Endodermal cell (in vitro differentiated cells): ENCODE results near the gene KRT34. TPM values are rescaled to one million over a fixed set of nuclear protein-coding genes. Genes with fewer than 3 reads are reported as not detected.

Experiments
- DNase-seq: peaks from one replicate; pipeline ENCODE4 v3.0.0-alpha.2; 2017
- H3K27ac ChIP-seq: 2 replicates; pipeline ENCODE4 v1.5.1; 2013; ENCODE audit warnings: mild to moderate bottlenecking, low read depth, low read length, moderate library complexity
- H3K27me3 ChIP-seq: 2 replicates; pipeline ENCODE4 v1.6.1; 2013; ENCODE audit warnings: mild to moderate bottlenecking, low read length, moderate library complexity; ENCODE audit not compliant: insufficient read depth, control insufficient read depth, poor library complexity, severe bottlenecking
- H3K36me3 ChIP-seq: 2 replicates; pipeline ENCODE4 v1.7.0; 2013; ENCODE audit warnings: mild to moderate bottlenecking, low read length, moderate library complexity; ENCODE audit not compliant: control insufficient read depth, insufficient read depth
- H3K4me1 ChIP-seq: one replicate; pipeline ENCODE4 v1.7.0; 2013; ENCODE audit warnings: low read length; ENCODE audit not compliant: control insufficient read depth, insufficient read depth
- H3K4me3 ChIP-seq: 2 replicates; pipeline ENCODE4 v1.5.1; 2013; ENCODE audit warnings: mild to moderate bottlenecking, low read length, moderate library complexity
- H3K9ac ChIP-seq: 2 replicates; pipeline ENCODE4 v1.6.1; 2013; ENCODE audit warnings: mild to moderate bottlenecking, low read length, moderate library complexity; ENCODE audit not compliant: poor library complexity, severe bottlenecking; ENCODE audit errors: extremely low read depth
- H3K9me3 ChIP-seq: 2 replicates; pipeline ENCODE4 v1.6.1; 2013; ENCODE audit warnings: mild to moderate bottlenecking, low read length, moderate library complexity; ENCODE audit not compliant: control insufficient read depth
- H3K27ac Mint-ChIP-seq: 2 replicates; pipeline ENCODE4 v1.8.0; 2020; ENCODE audit warnings: mixed read lengths
- H3K27me3 Mint-ChIP-seq: 2 replicates; pipeline ENCODE4 v1.8.0; 2021; ENCODE audit warnings: mild to moderate bottlenecking, mixed read lengths; ENCODE audit not compliant: insufficient read depth
- H3K36me3 Mint-ChIP-seq: 2 replicates; pipeline ENCODE4 v1.8.0; 2020; ENCODE audit warnings: low read depth, mixed read lengths
- H3K4me1 Mint-ChIP-seq: 2 replicates; pipeline ENCODE4 v1.8.0; 2020; ENCODE audit warnings: mixed read lengths
- H3K4me3 Mint-ChIP-seq: 2 replicates; pipeline ENCODE4 v1.8.0; 2020; ENCODE audit warnings: mild to moderate bottlenecking, moderate library complexity, mixed read lengths
- H3K9me3 Mint-ChIP-seq: 2 replicates; pipeline ENCODE4 v1.8.0; 2020; ENCODE audit warnings: mild to moderate bottlenecking, mixed read lengths
- CTCF ChIP-seq: fragments of 200-600 bp; sonication (generic); conservative IDR thresholded peaks from 2 replicates; pipeline ENCODE4 v1.5.0; 2021; ENCODE audit warnings: antibody characterized with exemption, mild to moderate bottlenecking
- WGBS, 2 experiments: methylation state at CpG; one replicate each; pipeline versions ENCODE4 v1.1.5 to v1.1.7; 2013; ENCODE audit warnings: missing lambda C conversion rate in 2 of 2, mixed read lengths in 1 of 2; ENCODE audit not compliant: insufficient coverage in 1 of 2, insufficient read length in 1 of 2; 5-methylcytosine and 5-hydroxymethylcytosine counted together
- total RNA-seq, 2 donors: library from RNA; stranded (reverse); fragmentation: NEBNext Ultra II Directional in 1 of 2; extraction: Animal tissue kit (Norgen Biotek cat#: 25700) in 1 of 2; gene quantifications; 2 replicates in 1 of 2; 3 replicates in 1 of 2; pipeline ENCODE4 v1.2.1, GENCODE V29; 2021

Gene KRT34
- total RNA-seq, 2 donors from 2014 or later: not detected

- Histone ChIP-seq H3K9ac (no peak overlapping the region), H3K27me3 (no peaks in the 10 kb centered on the region), H3K27ac (no peak overlapping the region), H3K4me3 (no peak overlapping the region), H3K36me3 (no peaks in the 10 kb centered on the region), H3K9me3 (peaks cover 27% of the 10 kb centered on the region), H3K4me1 (no peaks in the 10 kb centered on the region)
- H3K9me3 Mint-ChIP-seq: peaks cover 53% of the 10 kb centered on the region
- H3K4me3 Mint-ChIP-seq: no peak overlapping the region
- H3K27ac Mint-ChIP-seq: no peak overlapping the region
- no peak for TF ChIP-seq CTCF
- DNase-seq: no peak
- no peaks in the 10 kb centered on the region for H3K4me1 Mint-ChIP-seq
- peaks cover 18% of the 10 kb centered on the region for H3K27me3 Mint-ChIP-seq
- WGBS, 2 experiments: 88 to 100% methylated on average over 1 to 3 of the region's 3 CpGs
- no peaks in the 10 kb centered on the region for H3K36me3 Mint-ChIP-seq
Measured at GRCh38 chr17:41340494-41340893, 41.6 kb downstream of the KRT34 start.

GRCh38 chr17:41339571-41340172 lies 42.4 kb downstream of the KRT34 start:
- Mint-ChIP-seq H3K4me3 (no peak overlapping the region), H3K36me3 (no peaks in the 10 kb centered on the region)

DNA sequence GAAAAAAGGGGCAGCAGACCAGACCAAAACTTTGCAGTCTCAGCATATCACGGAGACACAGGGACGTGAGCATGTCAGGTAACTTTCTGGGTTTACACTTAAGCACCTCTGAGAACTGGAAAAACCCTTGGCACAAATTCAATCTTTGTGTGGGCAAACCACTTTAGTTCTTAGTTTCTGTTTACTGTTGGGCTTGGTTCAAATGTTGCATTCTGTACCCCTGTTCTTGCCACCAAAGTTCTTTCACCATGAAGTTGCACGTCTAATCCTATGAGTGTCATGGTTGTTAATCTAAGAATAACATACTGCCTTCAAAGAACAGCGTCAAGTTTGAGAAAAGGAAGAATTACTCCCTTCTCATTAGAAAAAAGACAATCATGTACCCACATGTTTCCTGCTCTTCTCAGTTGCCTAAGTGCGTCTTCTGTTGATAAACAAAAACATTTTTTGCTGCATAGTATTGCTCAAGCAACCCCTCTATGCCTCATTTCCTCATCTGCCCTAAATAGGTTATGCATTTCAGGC lies 43.1 kb downstream of the KRT34 start:
- Histone ChIP-seq H3K36me3 (no peaks in the 10 kb centered on the region), H3K9ac (no peak overlapping the region), H3K9me3 (peaks cover 27% of the 10 kb centered on the region), H3K4me3 (no peak overlapping the region), H3K27me3 (no peaks in the 10 kb centered on the region), H3K27ac (no peak overlapping the region), H3K4me1 (peaks cover 4% of the 10 kb centered on the region)
- DNase-seq: no peak
- Mint-ChIP-seq H3K4me3 (no peak overlapping the region), H3K9me3 (peaks cover 50% of the 10 kb centered on the region), H3K27me3 (peaks cover 18% of the 10 kb centered on the region), H3K27ac (no peak overlapping the region), H3K36me3 (no peaks in the 10 kb centered on the region), H3K4me1 (peaks cover 8% of the 10 kb centered on the region)
- TF ChIP-seq CTCF: no peak
- WGBS, 2 experiments: 90 to 100% methylated on average over 5 of the region's 5 CpGs

More at GRCh38 chr17:41339571-41340172, 42.4 kb downstream of the KRT34 start:
- Histone ChIP-seq H3K9me3 (peaks cover 27% of the 10 kb centered on the region), H3K4me1 (peaks cover 3% of the 10 kb centered on the region), H3K27me3 (no peaks in the 10 kb centered on the region), H3K9ac (no peak overlapping the region), H3K36me3 (no peaks in the 10 kb centered on the region), H3K4me3 (no peak overlapping the region), H3K27ac (no peak overlapping the region)
- H3K9me3 Mint-ChIP-seq: peaks cover 53% of the 10 kb centered on the region
- H3K27ac Mint-ChIP-seq: no peak overlapping the region
- TF ChIP-seq CTCF: no peak
- H3K4me1 Mint-ChIP-seq: peaks cover 2% of the 10 kb centered on the region
- 82 to 89% methylated on average over 1 to 2 of the region's 2 CpGs for WGBS, 2 experiments
- H3K27me3 Mint-ChIP-seq: peaks cover 18% of the 10 kb centered on the region
- no peak for DNase-seq
